ENCODE data around the gene VTI1B. TPM values are rescaled to one million over a fixed set of nuclear protein-coding genes. Genes with fewer than 3 reads are reported as not detected.
"Not testable (repeated sequence)": the region's sequence is repeated elsewhere in the genome, so short reads cannot be mapped to it uniquely, and the experiment has no call there.

VTI1B gene
- total and polyA plus RNA-seq, 8 donors = 40.9 to 73.3 (median 51.4) TPM

- no peaks in the 10 kb centered on the region for H3K27me3 ChIP-seq
- no peaks in the 10 kb centered on the region for H3K36me3 ChIP-seq
- TF ChIP-seq CTCF (IDR thresholded peaks at IDR 0.05) = peak in 3 of 4 donors; percentile 42 to 50 (median 46)
- ATAC-seq (peak; percentile 76 to 96 (median 94)), FAIRE-seq (peak; percentile 51), DNase-seq (peak in 2 of 6 donors; percentile 28 to 41)
- intact Hi-C loops (cut with DNase I) = loop anchor here in 2 of 3 donors (10.0 kb wide), 1 partner anchor 120 kb away; no protein-coding TSS in a partner anchor
- no peak overlapping the region for H3K4me3 ChIP-seq
- peak overlapping the region in 1 of 4 donors; percentile 39 for H3K27ac ChIP-seq
- no peaks in the 10 kb centered on the region for H3K9me3 ChIP-seq
- H3K4me1 ChIP-seq = peaks cover 0 to 9% (median 0%) of the 10 kb centered on the region in 3 donors
- 0% methylated on average over 3 of the region's 3 CpGs for WGBS, 2 donors
These were observed 30.2 kb upstream of the VTI1B start for GRCh38 chr14:67704484-67705089.

- FAIRE-seq = no peak
- ATAC-seq = peak in 1 of 4 donors; percentile 56
- H3K27me3 ChIP-seq = no peaks in the 10 kb centered on the region
These were observed 29.6 kb upstream of the VTI1B start for GRCh38 chr14:67703997-67704396.

GRCh38 chr14:67701492-67701891 is 27.1 kb upstream of the VTI1B start, which contains the start of gene RDH12:
RDH12 (plus strand) TSS chr14:67701886; CDS start chr14:67722643, 20,757 bp downstream.
- not testable (repeated sequence) for H3K4me1 ChIP-seq, FAIRE-seq, H3K27me3 ChIP-seq, H3K4me3 ChIP-seq, H3K9me3 ChIP-seq, ATAC-seq, DNase-seq, H3K36me3 ChIP-seq, H3K27ac ChIP-seq
- 86 to 88% methylated on average over 8 of the region's 8 CpGs for WGBS, 2 donors
- intact Hi-C loops (cut with DNase I) = loop anchor here in 2 of 3 donors (10.0 kb wide), 1 partner anchor 117 kb away; no protein-coding TSS in a partner anchor

More at GRCh38 chr14:67703997-67704396, 29.6 kb upstream of the VTI1B start:
- intact Hi-C loops (cut with DNase I) = loop anchor here in 2 of 3 donors (10.0 kb wide), 1 partner anchor 119 kb away; no protein-coding TSS in a partner anchor
- Histone ChIP-seq H3K27ac (peak overlapping the region in 1 of 4 donors; percentile 6), H3K36me3 (no peaks in the 10 kb centered on the region), H3K9me3 (no peaks in the 10 kb centered on the region), H3K4me1 (peaks cover 0 to 4% (median 0%) of the 10 kb centered on the region in 3 donors), H3K4me3 (no peak overlapping the region)
- TF ChIP-seq CTCF (IDR thresholded peaks at IDR 0.05) = no peak
- 43 to 50% methylated on average over 3 of the region's 3 CpGs for WGBS, 2 donors
- DNase-seq = no peak

GRCh38 chr14:67698179-67698578 is 23.7 kb upstream of the VTI1B start:
- no peak overlapping the region for H3K4me3 ChIP-seq
- TF ChIP-seq CTCF (IDR thresholded peaks at IDR 0.05) = no peak
- H3K27ac ChIP-seq = no peak overlapping the region
- H3K4me1 ChIP-seq = peaks cover 0 to 3% (median 0%) of the 10 kb centered on the region in 3 donors
- no peak for FAIRE-seq
- H3K9me3 ChIP-seq = no peaks in the 10 kb centered on the region
- 59 to 64% methylated on average over 1 of the region's 1 CpG for WGBS, 2 donors
- ATAC-seq = no peak
- H3K36me3 ChIP-seq = no peaks in the 10 kb centered on the region
- intact Hi-C loops (cut with DNase I) = no loop called here
- DNase-seq = no peak
- no peaks in the 10 kb centered on the region for H3K27me3 ChIP-seq

- FAIRE-seq = no peak
- H3K27ac ChIP-seq = no peak overlapping the region
- intact Hi-C loops (cut with DNase I) = no loop called here
- H3K4me3 ChIP-seq = no peak overlapping the region
- no peaks in the 10 kb centered on the region for H3K27me3 ChIP-seq
- no peaks in the 10 kb centered on the region for H3K9me3 ChIP-seq
- ATAC-seq = no peak
- 54 to 67% methylated on average over 4 of the region's 4 CpGs for WGBS, 2 donors
- TF ChIP-seq CTCF (IDR thresholded peaks at IDR 0.05) = no peak
- no peak for DNase-seq
- peaks cover 0 to 6% (median 0%) of the 10 kb centered on the region in 3 donors for H3K4me1 ChIP-seq
- no peaks in the 10 kb centered on the region for H3K36me3 ChIP-seq
These were observed 22.6 kb upstream of the VTI1B start for GRCh38 chr14:67697006-67697405.

All from pancreas (tissue), 10 donors.